IPS-18a (cell line): ENCODE results near the gene EDRF1.

ENCODE experiments used
- H3K27ac ChIP-seq: one replicate; pipeline ENCODE4 v1.5.1; 2013; ENCODE audit warnings: low read length
- H3K27me3 ChIP-seq: one replicate; pipeline ENCODE4 v1.6.1; 2013; ENCODE audit warnings: mild to moderate bottlenecking, low read length; ENCODE audit not compliant: control insufficient read depth, insufficient read depth
- H3K36me3 ChIP-seq: one replicate; pipeline ENCODE4 v1.6.1; 2013; ENCODE audit warnings: low read depth, low read length; ENCODE audit not compliant: control insufficient read depth
- H3K4me1 ChIP-seq: one replicate; pipeline ENCODE4 v1.6.1; 2013; ENCODE audit warnings: low read depth, low read length; ENCODE audit not compliant: control insufficient read depth
- H3K4me3 ChIP-seq: one replicate; pipeline ENCODE4 v1.5.1; 2013; ENCODE audit warnings: low read length
- H3K9ac ChIP-seq: one replicate; pipeline ENCODE4 v1.6.1; 2013; ENCODE audit warnings: mild to moderate bottlenecking, low read length, moderate library complexity
- H3K9me3 ChIP-seq: one replicate; pipeline ENCODE4 v1.6.1; 2013; ENCODE audit warnings: low read depth, low read length; ENCODE audit not compliant: control insufficient read depth

The EDRF1 gene, protein sequence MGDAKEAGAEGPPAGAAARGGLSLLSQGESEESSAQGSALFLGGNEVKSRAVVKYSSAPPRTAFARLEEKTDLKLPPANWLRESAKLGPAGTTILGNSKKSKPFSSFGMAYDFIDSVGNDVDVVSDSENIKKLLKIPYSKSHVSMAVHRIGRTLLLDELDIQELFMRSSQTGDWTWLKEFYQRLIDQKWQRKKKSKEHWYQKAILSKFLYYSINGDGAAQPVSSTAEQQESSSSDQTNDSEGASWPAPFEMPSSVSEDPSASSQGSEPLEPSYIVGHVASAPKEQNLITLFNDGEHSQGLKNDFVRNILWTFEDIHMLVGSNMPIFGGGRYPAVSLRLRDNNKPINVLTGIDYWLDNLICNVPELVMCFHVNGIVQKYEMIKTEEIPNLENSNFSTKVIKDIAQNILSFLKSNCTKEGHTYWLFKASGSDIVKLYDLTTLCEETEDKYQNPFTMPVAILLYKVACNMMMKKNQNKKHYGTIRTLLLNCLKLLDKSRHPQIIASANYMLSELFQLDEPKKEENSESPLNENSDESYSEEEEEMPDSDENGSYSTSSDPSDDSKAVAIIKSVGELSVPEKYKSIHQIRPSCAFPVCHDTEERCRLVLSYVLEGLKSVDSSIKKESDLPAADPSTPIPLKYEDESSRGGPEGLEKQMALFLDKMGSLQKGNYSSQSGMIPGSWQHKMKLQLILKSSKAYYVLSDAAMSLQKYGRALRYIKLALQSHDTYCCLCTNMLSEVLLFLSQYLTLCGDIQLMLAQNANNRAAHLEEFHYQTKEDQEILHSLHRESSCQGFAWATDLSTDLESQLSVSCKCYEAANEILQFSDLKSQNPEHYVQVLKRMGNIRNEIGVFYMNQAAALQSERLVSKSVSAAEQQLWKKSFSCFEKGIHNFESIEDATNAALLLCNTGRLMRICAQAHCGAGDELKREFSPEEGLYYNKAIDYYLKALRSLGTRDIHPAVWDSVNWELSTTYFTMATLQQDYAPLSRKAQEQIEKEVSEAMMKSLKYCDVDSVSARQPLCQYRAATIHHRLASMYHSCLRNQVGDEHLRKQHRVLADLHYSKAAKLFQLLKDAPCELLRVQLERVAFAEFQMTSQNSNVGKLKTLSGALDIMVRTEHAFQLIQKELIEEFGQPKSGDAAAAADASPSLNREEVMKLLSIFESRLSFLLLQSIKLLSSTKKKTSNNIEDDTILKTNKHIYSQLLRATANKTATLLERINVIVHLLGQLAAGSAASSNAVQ

GRCh38 chr10:125719173-125720001 is at the start of gene EDRF1:
TSS of gene EDRF1 (plus strand) at chr10:125719709. CDS start at chr10:125719808, 99 bp downstream.
- peaks cover 2% of the 10 kb centered on the region for H3K4me1 ChIP-seq
- no peaks in the 10 kb centered on the region for H3K9me3 ChIP-seq
- H3K27ac ChIP-seq = peak within 1 kb of the TSS; percentile 82
- H3K27me3 ChIP-seq = no peaks in the 10 kb centered on the region
- peak within 1 kb of the TSS; percentile 100 for H3K4me3 ChIP-seq
- peaks cover 35% of the 10 kb centered on the region for H3K36me3 ChIP-seq
- peak within 1 kb of the TSS; percentile 92 for H3K9ac ChIP-seq

DNA sequence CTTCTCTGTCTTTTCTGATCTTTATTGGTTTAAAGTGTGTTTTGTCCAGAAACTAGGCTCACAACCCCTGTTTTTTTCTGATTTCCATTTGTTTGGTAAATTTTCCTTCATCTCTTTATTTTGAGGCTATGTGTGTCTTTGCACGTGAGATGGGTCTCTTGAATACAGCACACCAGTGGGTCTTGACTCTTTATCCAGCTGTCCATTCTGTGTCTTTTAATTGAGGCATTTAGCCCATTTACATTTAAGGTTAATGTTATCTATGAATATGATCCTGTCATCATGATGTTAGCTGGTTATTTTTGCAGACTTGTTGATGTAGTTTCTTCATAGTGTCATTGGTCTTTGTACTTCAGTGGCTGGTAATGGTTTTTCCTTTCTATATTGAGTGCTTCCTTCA is 46.6 kb upstream of the EDRF1 start:
- Histone ChIP-seq H3K27me3 (no peaks in the 10 kb centered on the region), H3K36me3 (no peaks in the 10 kb centered on the region), H3K4me3 (no peak overlapping the region), H3K27ac (no peak overlapping the region), H3K9me3 (no peaks in the 10 kb centered on the region), H3K9ac (no peak overlapping the region), H3K4me1 (no peaks in the 10 kb centered on the region)

- no peak overlapping the region for H3K9ac ChIP-seq
- H3K27ac ChIP-seq = no peak overlapping the region
- H3K4me3 ChIP-seq = no peak overlapping the region
- H3K36me3 ChIP-seq = no peaks in the 10 kb centered on the region
- no peaks in the 10 kb centered on the region for H3K9me3 ChIP-seq
- H3K27me3 ChIP-seq = no peaks in the 10 kb centered on the region
- H3K4me1 ChIP-seq = no peaks in the 10 kb centered on the region
These were observed 40.1 kb upstream of the EDRF1 start for GRCh38 chr10:125679436-125679835.

- Histone ChIP-seq H3K9ac (no peak within 1 kb of the TSS), H3K9me3 (no peaks in the 10 kb centered on the region), H3K4me3 (no peak within 1 kb of the TSS), H3K27me3 (no peaks in the 10 kb centered on the region), H3K36me3 (no peaks in the 10 kb centered on the region), H3K27ac (no peak within 1 kb of the TSS), H3K4me1 (no peaks in the 10 kb centered on the region)
These were observed 36.4 kb upstream of the EDRF1 start, which contains the start of gene TEX36 for GRCh38 chr10:125683063-125683462. TSS of gene TEX36 (minus strand) at chr10:125683163. CDS start at chr10:125682989, 174 bp downstream.

GRCh38 chr10:125683821-125684220 is 35.7 kb upstream of the EDRF1 start:
- Histone ChIP-seq H3K4me3 (no peak overlapping the region), H3K9ac (no peak overlapping the region), H3K9me3 (no peaks in the 10 kb centered on the region), H3K27me3 (no peaks in the 10 kb centered on the region), H3K27ac (no peak overlapping the region), H3K36me3 (no peaks in the 10 kb centered on the region), H3K4me1 (no peaks in the 10 kb centered on the region)

GRCh38 chr10:125684581-125684980 is 34.9 kb upstream of the EDRF1 start:
- no peaks in the 10 kb centered on the region for H3K9me3 ChIP-seq
- no peak overlapping the region for H3K27ac ChIP-seq
- no peaks in the 10 kb centered on the region for H3K36me3 ChIP-seq
- H3K27me3 ChIP-seq = no peaks in the 10 kb centered on the region
- no peaks in the 10 kb centered on the region for H3K4me1 ChIP-seq
- H3K9ac ChIP-seq = no peak overlapping the region
- no peak overlapping the region for H3K4me3 ChIP-seq

- no peak overlapping the region for H3K27ac ChIP-seq
- no peak overlapping the region for H3K9ac ChIP-seq
- no peak overlapping the region for H3K4me3 ChIP-seq
- no peaks in the 10 kb centered on the region for H3K36me3 ChIP-seq
- H3K4me1 ChIP-seq = no peaks in the 10 kb centered on the region
- H3K9me3 ChIP-seq = no peaks in the 10 kb centered on the region
- no peaks in the 10 kb centered on the region for H3K27me3 ChIP-seq
These were observed 31.9 kb upstream of the EDRF1 start for GRCh38 chr10:125687507-125688185.

GRCh38 chr10:125689955-125690569 is 29.4 kb upstream of the EDRF1 start:
- H3K9me3 ChIP-seq = no peaks in the 10 kb centered on the region
- no peaks in the 10 kb centered on the region for H3K27me3 ChIP-seq
- no peak overlapping the region for H3K27ac ChIP-seq
- no peaks in the 10 kb centered on the region for H3K36me3 ChIP-seq
- no peak overlapping the region for H3K4me3 ChIP-seq
- no peak overlapping the region for H3K9ac ChIP-seq
- H3K4me1 ChIP-seq = no peaks in the 10 kb centered on the region

- no peaks in the 10 kb centered on the region for H3K36me3 ChIP-seq
- H3K27ac ChIP-seq = no peak overlapping the region
- no peak overlapping the region for H3K4me3 ChIP-seq
- H3K4me1 ChIP-seq = no peaks in the 10 kb centered on the region
- no peaks in the 10 kb centered on the region for H3K9me3 ChIP-seq
- H3K9ac ChIP-seq = no peak overlapping the region
- no peaks in the 10 kb centered on the region for H3K27me3 ChIP-seq
These were observed 28.1 kb upstream of the EDRF1 start for GRCh38 chr10:125691160-125691981.
